Gastrocnemius medialis (tissue), 4 donors: ENCODE data around the gene C12orf75. TPM values are rescaled to one million over a fixed set of nuclear protein-coding genes. Genes with fewer than 3 reads are reported as not detected.

Source experiments
- ATAC-seq, 2 donors: fragments of 150-250 bp; one replicate each; pipeline ENCODE4 v1.9.1; 2016
- DNase-seq, 2 donors: peaks; one replicate each; pipeline ENCODE4 v3.0.0-alpha.2; 2019
- H3K27ac ChIP-seq, 4 donors: fragments of 200-600 bp; sonication (generic); 1 replicate in 1 of 4; 2 replicates in 3 of 4; pipeline ENCODE4 v1.5.1; 2016 to 2018; ENCODE audit warnings: mild to moderate bottlenecking in 2 of 4, moderate library complexity in 1 of 4
- H3K27me3 ChIP-seq, 3 donors: fragments of 200-600 bp; sonication (generic) in 2 of 3; 1 replicate in 1 of 3; 2 replicates in 2 of 3; pipeline versions ENCODE4 v1.5.1 to v1.6.0; 2016 to 2019; ENCODE audit warnings: mild to moderate bottlenecking in 1 of 3, moderate library complexity in 1 of 3
- H3K36me3 ChIP-seq, 2 donors: fragments of 200-600 bp; sonication (generic) in 1 of 2; one replicate each; pipeline ENCODE4 v1.5.1; 2017 to 2018
- H3K4me1 ChIP-seq, 2 donors: fragments of 200-600 bp; sonication (generic) in 1 of 2; one replicate each; pipeline ENCODE4 v1.5.1; 2016 to 2017; ENCODE audit warnings: mild to moderate bottlenecking in 2 of 2
- H3K4me3 ChIP-seq, 4 donors: fragments of 200-600 bp; sonication (generic) in 3 of 4; 1 replicate in 1 of 4; 2 replicates in 3 of 4; pipeline ENCODE4 v1.5.1; 2016 to 2019; ENCODE audit warnings: mild to moderate bottlenecking in 2 of 4
- H3K9me3 ChIP-seq, 3 donors: fragments of 200-600 bp; sonication (generic) in 2 of 3; 1 replicate in 1 of 3; 2 replicates in 2 of 3; pipeline ENCODE4 v1.5.1; 2016 to 2019
- CTCF ChIP-seq, 5 experiments: fragments of 450-650 bp in 3 of 5; fragments of 200-600 bp in 2 of 5; sonication (generic) in 2 of 5; IDR thresholded peaks in 4 of 5; conservative IDR thresholded peaks in 1 of 5; 1 replicate in 4 of 5; 2 replicates in 1 of 5; pipeline ENCODE4 v1.5.1; 2016 to 2019; ENCODE audit warnings: antibody characterized with exemption in 5 of 5, mild to moderate bottlenecking in 3 of 5, moderate library complexity in 3 of 5
- POLR2A ChIP-seq, 2 donors: fragments of 450-650 bp; IDR thresholded peaks; one replicate each; pipeline ENCODE4 v1.6.1; 2017; ENCODE audit warnings: antibody characterized with exemption in 2 of 2, mild to moderate bottlenecking in 2 of 2, moderate library complexity in 2 of 2
- in situ Hi-C, 4 donors: fragments of 200-750 bp; cut with MboI; loops; one replicate each; pipeline versions ENCODE4 v1.15.0 to v1.8.0; 2017; ENCODE audit warnings: low sequenced_read_pairs in 4 of 4
- intact Hi-C: fragments of 100-400 bp; cut with DNase I; formaldehyde crosslinking; loops from one replicate; pipeline ENCODE4 v1.15.1; 2023; ENCODE audit warnings: low total_unique reads
- total RNA-seq, 4 donors: library from RNA; depleted of rRNA; stranded (reverse); fragments of >200 nt; gene quantifications; one replicate each; pipeline versions ENCODE4 v1.1.0 to v1.2.3, GENCODE V29; 2016

C12orf75 gene
- total RNA-seq, 4 donors from 2014 or later, result 4.3 to 73.0 (median 17.3) TPM

- no peaks in the 10 kb centered on the region for H3K9me3 ChIP-seq
- no peak overlapping the region for H3K27ac ChIP-seq
- no peak for ATAC-seq
- H3K27me3 ChIP-seq, result no peaks in the 10 kb centered on the region
- intact Hi-C loops, result no loop called here
- H3K4me1 ChIP-seq, result peaks cover 6 to 8% of the 10 kb centered on the region in 2 donors
- in situ Hi-C loops, result loop anchor here in 3 of 4 donors (25.0 kb wide), 2 partner anchors 1167 to 1192 kb away; partner anchors contain the start of gene TXNRD1 (in 1 of the 3)
- no peaks in the 10 kb centered on the region for H3K36me3 ChIP-seq
- no peak overlapping the region for H3K4me3 ChIP-seq
- DNase-seq, result no peak
- TF ChIP-seq POLR2A (IDR thresholded peaks at IDR 0.05) (no peak), CTCF (IDR thresholded peaks at IDR 0.05 in 4 of 5, conservative IDR thresholded peaks at IDR 0.05 in 1 of 5) (no peak)
Measured at GRCh38 chr12:105378911-105379310, 48.4 kb downstream of the C12orf75 start.

GRCh38 chr12:105382771-105383622, 52.5 kb downstream of the C12orf75 start:
- ATAC-seq, result peak; percentile 65 to 73
- no peak for DNase-seq
- Histone ChIP-seq H3K4me1 (peaks cover 6 to 8% of the 10 kb centered on the region in 2 donors), H3K9me3 (no peaks in the 10 kb centered on the region), H3K27ac (no peak overlapping the region), H3K4me3 (peak overlapping the region; percentile 19 to 47 (median 30)), H3K36me3 (no peaks in the 10 kb centered on the region), H3K27me3 (no peaks in the 10 kb centered on the region)
- in situ Hi-C loops, result loop anchor here (5.0 to 25.0 kb wide), 5 partner anchors 98 to 1196 kb away; partner anchors contain the start of gene TXNRD1 (in 1 of the 4)
- intact Hi-C loops, result loop anchor here (1.0 to 5.0 kb wide), 3 partner anchors 61 to 148 kb away; no protein-coding TSS in a partner anchor
- TF ChIP-seq POLR2A (IDR thresholded peaks at IDR 0.05) (no peak), CTCF (IDR thresholded peaks at IDR 0.05 in 4 of 5, conservative IDR thresholded peaks at IDR 0.05 in 1 of 5) (peak; percentile 63 to 77 (median 73))

GRCh38 chr12:105384220-105384619, 53.7 kb downstream of the C12orf75 start:
- H3K9me3 ChIP-seq, result no peaks in the 10 kb centered on the region
- TF ChIP-seq CTCF (IDR thresholded peaks at IDR 0.05 in 4 of 5, conservative IDR thresholded peaks at IDR 0.05 in 1 of 5) (no peak), POLR2A (IDR thresholded peaks at IDR 0.05) (no peak)
- no peak overlapping the region for H3K4me3 ChIP-seq
- in situ Hi-C loops, result loop anchor here (5.0 to 25.0 kb wide), 5 partner anchors 99 to 1197 kb away; partner anchors contain the start of gene TXNRD1 (in 1 of the 4)
- DNase-seq, result no peak
- no peaks in the 10 kb centered on the region for H3K36me3 ChIP-seq
- H3K27me3 ChIP-seq, result no peaks in the 10 kb centered on the region
- intact Hi-C loops, result loop anchor here (5.0 kb wide), 1 partner anchor 62 kb away; no protein-coding TSS in a partner anchor
- ATAC-seq, result no peak
- no peak overlapping the region for H3K27ac ChIP-seq
- peaks cover 6 to 8% of the 10 kb centered on the region in 2 donors for H3K4me1 ChIP-seq

- Histone ChIP-seq H3K27ac (no peak overlapping the region), H3K4me3 (no peak overlapping the region), H3K9me3 (no peaks in the 10 kb centered on the region), H3K27me3 (no peaks in the 10 kb centered on the region), H3K4me1 (peaks cover 6 to 8% of the 10 kb centered on the region in 2 donors), H3K36me3 (no peaks in the 10 kb centered on the region)
- intact Hi-C loops (loop anchor here (5.0 kb wide), 1 partner anchor 63 kb away; no protein-coding TSS in a partner anchor), in situ Hi-C loops (loop anchor here (5.0 to 25.0 kb wide), 5 partner anchors 100 to 1198 kb away; partner anchors contain the start of gene TXNRD1 (in 1 of the 4))
- TF ChIP-seq CTCF (IDR thresholded peaks at IDR 0.05 in 4 of 5, conservative IDR thresholded peaks at IDR 0.05 in 1 of 5) (no peak), POLR2A (IDR thresholded peaks at IDR 0.05) (no peak)
- DNase-seq (no peak), ATAC-seq (no peak)
Measured at GRCh38 chr12:105384916-105385535, 54.5 kb downstream of the C12orf75 start.
